ENCODE data around the gene EEF2K.

The EEF2K gene

GRCh38 chr16:22330326-22330725, 124.2 kb downstream of the EEF2K start:
- no peaks in the 10 kb centered on the region for H3K4me1 ChIP-seq
- H3K79me2 ChIP-seq = peaks cover 3% of the 10 kb centered on the region
- no peak overlapping the region for H3K27ac ChIP-seq
- no peaks in the 10 kb centered on the region for H3K36me3 ChIP-seq (ENCODE audit: control insufficient read depth, insufficient read depth, low read length)
- no peak overlapping the region for H3K4me2 ChIP-seq (ENCODE audit: low read length)
- no peak for TF ChIP-seq CTCF (IDR thresholded peaks at IDR 0.05)
- H3K4me3 ChIP-seq (ENCODE audit: low read depth, low read length) = no peak overlapping the region
- no peaks in the 10 kb centered on the region for H3K9me3 ChIP-seq (ENCODE audit: control insufficient read depth, low read length)
- H3K27me3 ChIP-seq (ENCODE audit: control insufficient read depth, insufficient read depth, low read length) = no peaks in the 10 kb centered on the region
- H3K9ac ChIP-seq = no peak overlapping the region
- no peak overlapping the region for H2AFZ ChIP-seq

GRCh38 chr16:22333457-22333994, 127.4 kb downstream of the EEF2K start:
- H3K27me3 ChIP-seq (ENCODE audit: control insufficient read depth, insufficient read depth, low read length) = no peaks in the 10 kb centered on the region
- TF ChIP-seq CTCF (IDR thresholded peaks at IDR 0.05) = no peak
- H3K36me3 ChIP-seq (ENCODE audit: control insufficient read depth, insufficient read depth, low read length) = no peaks in the 10 kb centered on the region
- H3K79me2 ChIP-seq = peaks cover 4% of the 10 kb centered on the region
- H3K9me3 ChIP-seq (ENCODE audit: control insufficient read depth, low read length) = no peaks in the 10 kb centered on the region
- H2AFZ ChIP-seq = no peak overlapping the region
- H3K9ac ChIP-seq = no peak overlapping the region
- no peak overlapping the region for H3K4me2 ChIP-seq (ENCODE audit: low read length)
- no peaks in the 10 kb centered on the region for H3K4me1 ChIP-seq
- no peak overlapping the region for H3K4me3 ChIP-seq (ENCODE audit: low read depth, low read length)
- H3K27ac ChIP-seq = no peak overlapping the region

- no peak overlapping the region for H3K9ac ChIP-seq
- no peak overlapping the region for H2AFZ ChIP-seq
- H3K27ac ChIP-seq = no peak overlapping the region
- no peaks in the 10 kb centered on the region for H3K9me3 ChIP-seq (ENCODE audit: control insufficient read depth, low read length)
- no peaks in the 10 kb centered on the region for H3K36me3 ChIP-seq (ENCODE audit: control insufficient read depth, insufficient read depth, low read length)
- H3K27me3 ChIP-seq (ENCODE audit: control insufficient read depth, insufficient read depth, low read length) = no peaks in the 10 kb centered on the region
- no peak overlapping the region for H3K4me2 ChIP-seq (ENCODE audit: low read length)
- no peak overlapping the region for H3K4me3 ChIP-seq (ENCODE audit: low read depth, low read length)
- no peak for TF ChIP-seq CTCF (IDR thresholded peaks at IDR 0.05)
- H3K4me1 ChIP-seq = no peaks in the 10 kb centered on the region
- peaks cover 4% of the 10 kb centered on the region for H3K79me2 ChIP-seq
Observed at GRCh38 chr16:22335668-22336246, 129.7 kb downstream of the EEF2K start.

GRCh38 chr16:22336581-22336980, 130.5 kb downstream of the EEF2K start:
- TF ChIP-seq CTCF (IDR thresholded peaks at IDR 0.05) = no peak
- no peak overlapping the region for H3K4me3 ChIP-seq (ENCODE audit: low read depth, low read length)
- H3K27ac ChIP-seq = no peak overlapping the region
- no peaks in the 10 kb centered on the region for H3K36me3 ChIP-seq (ENCODE audit: control insufficient read depth, insufficient read depth, low read length)
- no peak overlapping the region for H2AFZ ChIP-seq
- no peak overlapping the region for H3K4me2 ChIP-seq (ENCODE audit: low read length)
- H3K9ac ChIP-seq = no peak overlapping the region
- H3K27me3 ChIP-seq (ENCODE audit: control insufficient read depth, insufficient read depth, low read length) = no peaks in the 10 kb centered on the region
- H3K9me3 ChIP-seq (ENCODE audit: control insufficient read depth, low read length) = no peaks in the 10 kb centered on the region
- H3K4me1 ChIP-seq = no peaks in the 10 kb centered on the region
- peaks cover 4% of the 10 kb centered on the region for H3K79me2 ChIP-seq

GRCh38 chr16:22337045-22337444, 131.0 kb downstream of the EEF2K start:
- Histone ChIP-seq H3K27ac (no peak overlapping the region), H3K9ac (no peak overlapping the region), H3K4me3 (ENCODE audit: low read depth, low read length) (no peak overlapping the region), H3K4me2 (ENCODE audit: low read length) (no peak overlapping the region), H3K36me3 (ENCODE audit: control insufficient read depth, insufficient read depth, low read length) (no peaks in the 10 kb centered on the region), H3K79me2 (peaks cover 4% of the 10 kb centered on the region), H2AFZ (no peak overlapping the region), H3K4me1 (no peaks in the 10 kb centered on the region), H3K9me3 (ENCODE audit: control insufficient read depth, low read length) (no peaks in the 10 kb centered on the region), H3K27me3 (ENCODE audit: control insufficient read depth, insufficient read depth, low read length) (no peaks in the 10 kb centered on the region)
- no peak for TF ChIP-seq CTCF (IDR thresholded peaks at IDR 0.05)
